ENCODE data around the gene CHRNB1.
A peak's percentile ranks its signal among the peaks of the same experiment; 100 is the strongest.

Gene CHRNB1

DNA sequence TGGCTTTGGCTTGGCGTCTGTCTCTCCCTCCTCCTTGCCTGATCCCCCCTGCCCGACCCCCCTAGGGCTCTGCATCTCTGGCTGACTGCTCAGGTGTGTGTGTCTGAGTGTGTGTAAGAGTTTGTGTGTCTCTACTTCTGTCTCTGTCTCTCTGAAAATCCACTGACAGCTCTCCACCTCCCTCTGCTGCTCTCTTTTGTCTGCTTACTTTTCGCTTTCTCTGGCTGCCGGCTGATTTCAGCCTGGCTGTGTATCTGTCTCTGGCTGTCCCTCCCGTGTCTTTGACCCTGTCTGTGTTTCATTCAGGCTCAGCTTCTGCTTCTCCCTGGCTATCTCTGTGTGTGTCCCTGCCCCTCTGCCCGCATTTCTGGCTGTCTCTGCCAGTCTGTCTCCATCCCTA is 28.5 kb upstream of the CHRNB1 start:
- no peak for DNase-seq

DNA sequence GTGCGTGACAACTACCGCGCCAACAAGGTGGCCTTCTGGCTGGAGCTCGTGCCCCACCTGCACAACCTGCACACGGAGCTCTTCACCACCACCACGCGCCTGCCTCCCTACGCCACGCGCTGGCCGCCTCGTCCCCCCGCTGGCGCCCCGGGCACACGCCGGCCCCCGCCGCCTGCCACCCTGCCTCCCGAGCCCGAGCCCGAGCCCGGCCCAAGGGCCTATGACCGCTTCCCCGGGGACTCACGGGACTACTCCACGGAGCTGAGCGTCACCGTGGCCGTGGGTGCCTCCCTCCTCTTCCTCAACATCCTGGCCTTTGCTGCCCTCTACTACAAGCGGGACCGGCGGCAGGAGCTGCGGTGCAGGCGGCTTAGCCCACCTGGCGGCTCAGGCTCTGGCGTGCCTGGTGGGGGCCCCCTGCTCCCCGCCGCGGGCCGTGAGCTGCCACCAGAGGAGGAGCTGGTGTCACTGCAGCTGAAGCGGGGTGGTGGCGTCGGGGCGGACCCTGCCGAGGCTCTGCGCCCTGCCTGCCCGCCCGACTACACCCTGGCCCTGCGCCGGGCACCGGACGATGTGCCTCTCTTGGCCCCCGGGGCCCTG is 27.7 kb upstream of the CHRNB1 start:
- DNase-seq: no peak

DNA sequence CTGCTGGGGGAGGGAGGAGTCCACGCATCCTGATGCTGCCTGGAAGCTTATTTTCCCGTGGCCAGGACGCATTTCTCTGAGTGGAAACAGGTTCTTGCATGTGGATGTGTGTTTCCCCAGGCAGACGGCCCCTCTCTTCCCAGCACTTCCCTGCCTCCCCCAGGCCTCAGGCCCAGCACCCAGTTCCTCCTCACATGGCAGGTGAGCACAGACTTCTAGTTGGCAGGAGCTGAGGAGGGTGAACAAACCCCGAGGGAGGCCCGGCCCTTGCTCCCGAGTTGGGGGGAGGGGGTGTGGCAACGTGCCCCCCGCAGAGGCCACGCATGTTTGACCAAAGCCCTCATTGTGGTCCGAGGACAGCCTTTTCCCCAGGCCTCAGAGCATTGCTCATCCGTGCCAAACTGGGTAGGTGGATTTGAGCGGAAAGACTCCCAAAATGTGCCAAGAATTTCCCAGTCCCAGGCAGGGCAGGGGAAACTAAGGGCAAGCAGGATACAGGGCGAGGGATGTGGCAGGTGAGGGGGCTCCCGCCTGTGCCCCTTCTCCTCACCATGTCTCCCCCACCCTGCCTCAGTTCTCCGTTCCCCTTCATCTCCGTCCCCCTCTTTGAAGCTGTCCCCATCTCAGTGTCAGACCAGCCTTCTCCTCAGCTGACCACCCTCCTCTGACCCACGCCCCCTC is 26.2 kb upstream of the CHRNB1 start:
- DNase-seq: no peak

DNA sequence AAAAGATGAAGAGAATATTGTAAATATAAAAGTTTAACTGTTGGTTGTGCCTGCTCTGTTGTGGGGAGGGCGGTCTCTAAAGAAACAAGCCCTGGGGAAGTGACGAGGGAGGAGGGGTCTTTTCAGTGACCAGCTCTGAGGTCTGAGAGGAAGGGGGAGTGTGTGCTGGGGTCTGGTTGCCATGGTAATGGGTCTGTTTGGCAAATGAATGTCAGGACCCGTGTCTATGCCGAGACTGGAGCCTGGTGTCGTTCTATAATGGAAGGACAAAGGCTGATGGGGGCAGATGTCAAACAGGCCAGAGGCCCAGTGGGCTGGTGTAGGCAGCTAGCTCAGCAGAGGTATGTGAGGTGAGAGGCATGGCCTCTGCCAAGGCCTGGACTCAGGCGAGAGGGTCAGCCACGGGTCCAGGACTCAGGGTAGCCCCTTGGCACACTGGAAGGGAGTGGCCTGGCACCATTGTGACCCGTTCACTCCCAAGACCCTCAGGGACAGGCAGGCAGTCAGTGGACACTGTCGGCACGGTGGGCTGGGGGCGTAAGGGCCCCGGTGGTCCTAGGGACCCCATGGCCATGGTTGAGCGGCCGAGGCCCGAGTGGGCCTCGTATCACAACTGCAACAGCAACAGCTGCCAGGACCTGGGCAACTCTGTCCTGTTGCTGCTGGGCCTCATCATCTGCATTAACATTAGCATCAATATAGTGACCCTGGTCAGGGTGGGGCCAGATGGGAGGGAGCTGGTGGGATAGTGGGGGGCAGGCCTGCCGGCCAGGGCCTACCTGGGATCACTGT is 24.8 kb upstream of the CHRNB1 start, which contains the start of gene SPEM1:
Gene SPEM1, plus strand, starts transcription at position 506 of the 792 bp plus-strand sequence. Its CDS starts 61 bp downstream, at position 567.
- DNase-seq: no peak

DNA sequence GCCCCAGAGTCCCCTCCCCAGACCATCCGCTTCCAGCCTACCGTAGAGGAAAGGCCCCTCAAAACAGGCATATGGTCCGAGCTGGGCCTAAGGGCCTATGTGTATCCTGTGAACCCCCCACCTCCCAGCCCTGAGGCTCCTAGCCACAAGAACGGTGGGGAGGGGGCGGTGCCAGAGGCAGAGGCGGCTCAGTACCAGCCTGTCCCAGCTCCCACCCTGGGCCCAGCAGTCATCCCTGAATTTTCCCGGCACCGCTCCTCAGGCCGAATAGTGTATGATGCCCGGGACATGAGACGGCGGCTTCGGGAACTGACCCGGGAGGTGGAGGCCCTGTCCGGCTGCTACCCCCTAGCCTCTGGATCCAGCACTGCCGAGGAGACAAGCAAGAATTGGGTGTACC is 23.7 kb upstream of the CHRNB1 start:
- DNase-seq: no peak

DNA sequence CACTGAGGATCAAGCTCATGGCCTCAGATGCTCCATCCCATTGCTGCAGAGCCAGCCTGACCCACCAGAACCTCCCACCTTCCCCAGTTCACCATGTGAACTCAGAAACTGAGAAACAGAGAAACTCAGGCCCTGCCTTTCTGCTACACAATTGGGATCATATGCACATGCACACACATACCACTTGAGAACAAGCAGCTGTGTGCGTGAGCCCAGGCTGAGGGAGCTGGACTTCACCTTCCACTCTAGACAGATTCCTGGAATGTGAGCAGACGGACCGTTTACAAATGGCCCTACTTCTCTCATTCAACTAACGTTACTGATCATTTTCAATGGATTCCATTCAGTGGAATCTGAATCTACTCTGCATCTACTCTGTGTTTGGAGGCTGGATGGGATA is 21.2 kb upstream of the CHRNB1 start:
- DNase-seq: no peak

DNA sequence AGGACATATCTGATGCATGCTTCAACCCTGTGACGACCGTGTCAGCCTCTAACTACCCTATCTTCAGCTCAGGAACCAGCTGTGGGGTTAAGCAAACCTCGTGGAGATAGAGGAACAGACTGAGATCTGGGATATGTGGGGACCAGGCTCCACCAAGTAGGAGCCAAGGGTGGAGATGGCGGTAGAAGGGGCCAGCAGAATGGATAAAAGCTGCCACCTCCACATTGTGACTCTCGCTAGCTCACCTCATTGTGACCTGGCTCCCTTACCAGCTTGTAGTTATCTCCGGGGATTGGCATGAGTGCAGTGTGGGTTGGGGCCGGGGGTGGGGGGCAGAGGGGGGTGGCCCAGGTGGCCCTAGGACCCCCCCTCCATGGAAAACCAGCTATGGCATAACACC is 19.5 kb upstream of the CHRNB1 start, which contains the start of gene SPEM2:
Gene SPEM2, plus strand, starts transcription at position 301 of the 400 bp plus-strand sequence. Its CDS starts 73 bp downstream, at position 374.
- DNase-seq: no peak

DNA sequence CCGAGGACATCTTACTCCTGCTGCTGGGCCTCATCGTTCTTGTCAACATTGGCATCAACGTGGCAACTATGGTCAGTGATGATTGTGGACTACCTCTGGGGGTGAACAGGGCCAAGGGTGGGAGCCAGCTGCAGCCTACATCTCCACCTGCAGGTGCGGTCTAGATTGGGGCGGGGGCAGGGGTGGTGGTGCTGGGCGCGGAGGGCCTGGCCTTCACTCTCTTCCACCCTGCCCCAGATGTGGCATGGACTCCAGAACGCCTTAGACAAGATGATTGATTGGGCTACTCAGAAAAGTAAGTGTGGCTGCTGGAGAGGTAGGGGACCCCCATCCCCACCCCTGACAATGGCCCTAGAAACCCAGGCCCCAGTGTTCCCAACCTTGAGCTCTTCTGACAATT is 19.1 kb upstream of the CHRNB1 start:
- DNase-seq: no peak

DNA sequence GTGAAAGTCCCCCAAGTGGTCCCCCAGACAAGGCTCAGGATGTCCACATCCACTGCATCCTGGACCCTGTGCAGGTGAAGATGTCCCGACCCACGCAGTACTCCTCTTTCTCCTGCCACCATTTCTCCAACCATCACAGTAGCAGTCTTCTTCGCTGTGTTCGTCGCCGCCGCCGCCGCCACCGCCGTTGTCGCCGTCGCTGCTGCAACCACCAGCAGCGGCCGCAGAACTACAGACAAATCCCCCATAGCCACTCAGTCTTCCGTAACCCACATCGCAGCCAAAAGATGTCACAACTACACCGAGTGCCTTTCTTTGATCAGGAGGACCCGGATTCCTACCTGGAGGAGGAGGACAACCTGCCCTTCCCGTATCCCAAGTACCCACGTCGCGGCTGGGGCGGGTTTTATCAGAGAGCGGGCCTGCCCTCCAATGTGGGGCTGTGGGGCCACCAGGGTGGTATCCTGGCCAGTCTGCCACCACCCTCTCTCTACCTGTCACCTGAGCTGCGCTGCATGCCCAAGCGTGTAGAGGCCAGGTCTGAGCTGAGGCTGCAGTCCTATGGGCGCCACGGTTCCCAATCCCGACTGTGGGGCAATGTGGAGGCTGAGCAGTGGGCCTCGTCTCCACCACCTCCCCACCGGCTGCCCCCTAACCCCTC is 18.5 kb upstream of the CHRNB1 start:
- no peak for DNase-seq

DNA sequence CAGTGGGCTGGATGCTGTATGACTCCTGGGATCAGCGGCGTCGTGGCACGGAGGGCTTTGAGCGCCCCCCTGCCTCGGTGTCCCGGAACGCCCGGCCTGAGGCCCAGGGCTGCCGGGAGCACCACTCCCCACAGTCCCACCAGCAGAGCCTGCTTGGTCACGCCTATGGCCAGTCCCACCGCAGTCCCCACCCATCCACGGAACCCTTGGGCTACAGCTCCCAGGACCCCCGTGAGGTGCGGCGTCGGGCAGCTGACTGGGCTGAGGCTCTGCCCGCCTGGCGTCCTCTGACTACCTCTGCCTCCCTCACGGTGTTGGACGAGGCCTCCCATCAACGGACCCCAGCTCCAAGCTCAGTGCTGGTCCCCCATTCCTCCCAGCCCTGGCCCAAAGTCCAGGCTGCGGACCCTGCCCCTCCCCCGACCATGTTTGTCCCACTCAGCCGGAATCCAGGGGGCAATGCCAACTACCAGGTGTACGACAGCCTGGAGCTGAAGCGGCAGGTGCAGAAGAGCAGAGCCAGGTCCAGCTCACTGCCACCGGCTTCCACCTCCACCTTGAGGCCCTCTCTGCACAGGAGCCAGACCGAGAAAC is 17.9 kb upstream of the CHRNB1 start:
- no peak for DNase-seq

DNA sequence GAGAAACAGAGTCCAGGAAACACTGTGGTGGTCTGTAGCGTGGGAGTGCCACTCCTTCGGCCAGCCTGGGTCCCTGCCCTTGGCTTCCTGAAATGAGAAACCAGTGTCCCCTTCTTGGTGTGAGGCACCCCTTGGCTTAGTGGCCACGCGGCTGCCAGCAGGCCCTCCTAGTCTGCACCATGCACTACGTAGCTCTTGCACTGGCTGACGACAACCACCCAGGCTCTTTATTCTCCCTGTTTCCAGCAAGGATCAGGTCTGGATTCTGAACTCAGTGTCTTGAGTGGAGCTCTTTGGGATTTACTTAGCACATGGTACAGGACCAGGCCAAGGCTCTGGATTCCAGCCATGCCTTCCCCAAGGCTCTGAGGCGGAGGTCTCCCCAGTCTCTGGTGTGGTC is 17.3 kb upstream of the CHRNB1 start:
- no peak for DNase-seq

DNA sequence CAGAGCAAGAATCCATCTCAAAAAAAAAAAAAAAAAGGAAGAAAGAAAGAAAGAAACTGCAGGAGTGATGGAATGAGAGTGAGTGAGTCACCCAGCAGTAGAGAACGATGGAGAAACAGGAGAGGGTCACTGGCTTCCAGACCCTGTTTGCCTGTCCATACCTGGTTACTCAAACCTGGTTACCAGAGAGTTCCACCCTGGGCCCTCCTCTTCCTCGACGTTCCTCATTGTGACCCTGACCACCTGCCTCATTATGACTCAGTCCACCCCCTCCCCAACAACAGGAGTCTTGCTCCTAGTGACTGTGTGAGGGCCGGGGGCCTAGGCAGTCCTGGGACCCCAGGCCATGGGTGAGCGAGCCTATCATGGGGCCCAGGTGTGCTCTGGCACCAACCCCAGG is 16.3 kb upstream of the CHRNB1 start, which contains the start of gene SPEM3:
Gene SPEM3, plus strand, starts transcription at position 301 of the 400 bp plus-strand sequence. Its CDS starts 46 bp downstream, at position 347.
- DNase-seq: no peak

DNA sequence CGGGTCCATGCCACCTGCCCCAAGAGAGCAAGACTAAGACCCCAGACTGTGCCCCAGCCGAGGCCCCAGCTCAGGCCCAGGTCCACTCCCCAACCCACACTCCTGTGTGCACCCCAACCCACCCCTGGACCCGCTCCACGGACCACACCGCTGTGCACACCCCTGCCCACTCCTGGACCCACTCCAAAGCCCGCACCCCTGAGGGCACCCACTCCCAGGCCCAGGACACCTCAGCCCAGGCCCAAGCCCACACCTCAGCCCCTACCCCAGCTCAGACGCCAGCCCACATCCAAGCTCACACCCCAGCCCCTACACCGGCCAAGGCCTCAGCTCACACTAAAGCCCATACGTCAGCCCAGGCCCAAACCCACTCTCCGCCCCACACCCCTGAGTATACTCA is 15.1 kb upstream of the CHRNB1 start:
- DNase-seq: no peak

DNA sequence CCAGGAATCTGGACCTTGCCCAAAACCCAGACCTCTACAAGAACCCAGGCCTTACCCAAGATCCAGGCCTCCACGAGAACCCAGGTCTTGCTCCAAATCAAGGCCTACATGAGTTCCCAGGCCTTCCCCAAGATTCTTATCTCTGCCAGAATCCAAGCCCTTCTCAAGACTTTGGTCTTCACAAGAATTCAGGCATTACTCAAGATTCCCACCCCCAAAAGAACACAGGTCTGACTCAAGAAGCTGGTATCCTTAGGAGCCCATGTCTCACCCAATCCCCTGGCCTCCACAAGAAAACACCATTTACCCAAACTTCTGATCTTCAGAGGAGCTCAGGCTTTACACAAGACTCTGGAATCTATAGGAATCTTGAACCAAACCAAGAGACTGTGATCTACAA is 13.6 kb upstream of the CHRNB1 start:
- no peak for DNase-seq

DNA sequence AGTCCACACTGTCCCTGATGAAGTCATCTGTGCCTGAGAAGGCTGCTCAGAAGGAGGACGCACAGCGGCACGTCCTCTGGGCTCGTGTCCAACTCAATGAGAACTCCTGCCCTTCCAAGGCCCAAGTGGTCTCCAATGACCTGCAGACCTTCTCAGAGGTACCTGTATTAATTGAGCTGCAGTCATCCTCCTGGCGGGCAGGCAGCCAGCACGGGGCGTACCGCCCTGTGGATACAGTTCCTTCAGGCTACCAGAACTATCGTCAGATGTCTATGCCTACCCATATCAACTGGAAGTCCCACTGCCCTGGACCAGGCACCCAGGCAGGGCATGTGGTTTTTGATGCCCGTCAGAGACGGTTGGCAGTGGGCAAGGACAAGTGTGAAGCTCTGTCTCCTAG is 12.6 kb upstream of the CHRNB1 start:
- no peak for DNase-seq

DNA sequence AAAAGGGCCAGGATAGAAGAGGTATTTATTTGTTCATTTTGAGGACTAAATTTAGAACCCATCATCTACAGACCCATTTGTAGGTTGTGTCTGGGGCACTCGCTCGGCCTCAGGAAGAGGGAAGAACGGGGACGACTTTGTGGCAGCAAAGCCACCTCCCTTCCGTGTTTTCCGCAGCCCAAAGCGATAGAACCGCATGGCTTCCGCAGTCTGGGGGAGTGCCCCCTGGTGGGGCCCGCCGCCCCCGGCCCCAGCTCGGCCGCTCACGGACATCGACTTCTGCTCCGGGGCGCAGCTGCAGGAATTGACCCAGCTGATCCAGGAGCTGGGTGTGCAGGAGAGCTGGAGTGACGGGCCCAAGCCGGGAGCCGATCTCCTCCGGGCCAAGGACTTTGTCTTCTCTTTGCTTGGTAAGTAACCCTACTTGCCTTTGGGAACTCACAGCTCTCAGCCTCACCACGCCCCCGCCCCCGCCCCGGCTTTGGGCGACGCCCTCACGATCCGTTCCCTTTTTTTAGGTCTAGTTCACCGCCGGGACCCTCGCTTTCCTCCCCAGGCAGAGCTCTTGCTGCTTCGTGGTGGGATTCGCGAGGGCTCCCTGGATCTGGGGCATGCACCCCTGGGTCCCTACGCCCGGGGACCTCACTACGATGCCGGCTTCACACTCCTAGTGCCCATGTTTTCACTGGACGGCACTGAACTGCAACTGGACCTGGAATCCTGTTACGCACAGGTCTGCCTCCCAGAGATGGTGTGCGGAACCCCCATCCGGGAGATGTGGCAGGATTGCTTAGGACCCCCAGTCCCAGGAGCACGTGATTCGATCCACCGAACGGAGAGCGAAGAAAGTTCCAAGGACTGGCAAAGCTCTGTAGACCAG is 8.9 kb upstream of the CHRNB1 start:
- DNase-seq: peak; percentile 71

DNA sequence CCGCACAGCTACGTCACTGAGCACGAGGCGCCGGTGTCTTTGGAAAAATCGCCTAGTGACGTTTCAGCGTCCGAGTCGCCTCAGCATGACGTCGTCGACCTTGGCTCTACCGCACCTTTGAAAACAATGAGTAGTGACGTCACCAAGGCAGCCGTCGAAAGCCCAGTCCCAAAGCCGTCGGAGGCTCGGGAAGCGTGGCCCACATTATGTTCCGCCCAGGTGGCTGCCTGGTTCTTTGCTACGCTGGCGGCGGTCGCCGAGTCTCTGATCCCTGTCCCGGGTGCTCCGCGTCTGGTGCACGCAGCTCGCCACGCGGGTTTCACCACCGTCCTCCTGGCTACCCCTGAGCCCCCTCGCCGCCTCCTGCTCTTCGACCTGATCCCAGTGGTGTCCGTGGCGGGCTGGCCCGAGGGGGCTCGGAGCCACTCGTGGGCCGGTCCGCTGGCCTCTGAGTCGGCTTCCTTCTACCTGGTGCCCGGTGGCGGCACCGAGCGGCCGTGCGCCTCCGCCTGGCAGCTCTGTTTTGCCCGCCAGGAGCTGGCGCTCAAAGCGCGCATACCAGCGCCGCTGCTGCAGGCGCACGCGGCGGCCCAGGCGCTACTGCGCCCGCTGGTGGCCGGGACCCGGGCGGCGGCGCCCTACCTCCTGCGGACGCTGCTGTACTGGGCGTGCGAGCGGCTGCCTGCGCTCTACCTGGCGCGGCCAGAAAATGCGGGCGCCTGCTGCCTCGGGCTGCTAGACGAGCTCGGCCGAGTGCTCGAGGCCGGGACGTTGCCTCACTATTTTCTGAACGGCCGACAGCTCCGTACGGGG is 8.1 kb upstream of the CHRNB1 start:
- peak; percentile 82 for DNase-seq

DNA sequence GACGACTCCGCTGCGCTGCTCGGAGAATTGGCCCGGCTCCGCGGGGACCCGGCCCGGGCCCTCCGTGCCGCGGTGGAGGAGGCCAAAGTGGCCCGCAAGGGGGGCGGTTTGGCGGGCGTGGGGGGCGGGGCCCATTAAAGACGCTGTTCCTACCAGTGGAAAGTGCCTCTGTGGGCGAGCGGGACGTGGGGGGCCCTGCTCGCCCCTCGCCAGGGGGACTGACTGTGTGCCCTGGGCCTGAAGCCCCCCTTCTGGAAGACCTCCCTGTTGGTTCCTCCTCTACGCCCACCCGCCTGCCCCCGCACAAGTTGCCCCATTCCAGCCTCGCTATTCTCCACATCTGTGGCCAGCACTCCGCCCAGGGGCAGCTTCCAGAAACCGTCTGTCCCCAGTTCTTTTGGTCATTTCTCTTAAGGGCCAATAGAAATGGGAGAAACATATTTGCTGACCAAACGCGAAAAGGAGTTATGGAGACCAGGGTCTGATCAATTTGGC is 7.4 kb upstream of the CHRNB1 start:
- DNase-seq: no peak

DNA sequence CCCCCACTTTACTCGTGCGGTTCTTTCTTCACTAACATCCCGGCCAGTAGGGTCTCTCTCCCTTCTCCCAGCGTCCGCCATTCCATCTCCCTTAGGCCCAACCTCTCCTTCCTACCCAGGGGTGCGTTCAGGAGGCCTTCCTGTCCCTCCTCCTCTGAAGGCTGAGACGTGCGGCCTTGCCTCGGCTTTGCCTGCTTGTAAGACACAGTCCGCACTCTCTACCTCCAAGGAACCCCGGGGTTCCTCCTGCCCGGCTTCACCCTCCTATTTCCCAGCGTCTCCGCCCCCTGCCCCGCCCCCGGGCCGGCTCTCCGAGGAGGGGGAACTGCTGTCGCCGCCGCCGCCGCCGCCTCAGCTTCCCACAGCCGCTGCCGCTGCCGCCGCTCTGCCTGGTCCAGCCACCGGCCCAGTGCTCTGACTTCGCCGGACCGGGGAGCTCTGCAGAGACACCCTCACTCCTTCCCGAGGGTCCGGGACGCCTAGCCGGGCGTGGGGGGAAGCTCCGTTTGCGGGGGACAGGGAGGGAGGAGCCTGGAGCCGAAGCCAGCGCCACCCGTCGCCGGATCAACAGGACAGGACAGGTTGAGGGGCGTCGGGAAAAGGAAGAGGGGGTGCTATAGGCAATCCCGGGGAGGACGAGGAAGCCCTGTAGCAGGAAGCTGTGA is 6.8 kb upstream of the CHRNB1 start:
- DNase-seq: peak; percentile 56
